Panc1 (cell line): Measurements from ENCODE around the gene GJA1. TPM values are rescaled to one million over a fixed set of nuclear protein-coding genes. Genes with fewer than 3 reads are reported as not detected.

ENCODE experiments used
- ATAC-seq: fragments of 200-7000 bp; cut with Tn5 transposase; 2 replicates; pipeline ENCODE4 v1.9.1; 2020; ENCODE audit warnings: mild to moderate bottlenecking, moderate library complexity
- BruUV-seq: library from RNA; stranded (reverse); fragments of 400-500 nt; replicated peaks from 2 replicates; lab custom pipeline; 2021; lab: Mats Ljungman, UMichigan
- CTCF ChIA-PET: fragments of 300-600 bp; sonication (Branson Sonifier 250); formaldehyde crosslinking; loops from one replicate; lab custom pipeline; 2022; ENCODE audit warnings: antibody characterized with exemption; lab: Charles Lee
- POLR2A ChIA-PET: fragments of 300-600 bp; sonication (Branson Sonifier 250); formaldehyde crosslinking; loops from one replicate; lab custom pipeline; 2022; ENCODE audit warnings: antibody characterized with exemption; lab: Charles Lee
- DNase-seq: peaks from one replicate; pipeline ENCODE4 v3.0.0-alpha.2; 2010; ENCODE audit warnings: low read depth, low spot score
- H3K27ac ChIP-seq: 2 replicates; pipeline ENCODE4 v1.5.1; 2011; ENCODE audit warnings: mild to moderate bottlenecking, low read length, inconsistent platforms
- H3K27me3 ChIP-seq: fragments of 200-500 bp; sonication (Bioruptor generic); 2 replicates; pipeline ENCODE4 v1.6.0; 2014; ENCODE audit warnings: low read length, inconsistent platforms; ENCODE audit not compliant: control insufficient read depth, insufficient read depth
- H3K36me3 ChIP-seq: fragments of 200-500 bp; sonication (Bioruptor generic); 2 replicates; pipeline ENCODE4 v1.5.1; 2014; ENCODE audit warnings: inconsistent platforms, mild to moderate bottlenecking, low read length, moderate library complexity; ENCODE audit not compliant: control insufficient read depth, insufficient read depth
- H3K4me1 ChIP-seq: 2 replicates; pipeline ENCODE4 v1.5.1; 2011; ENCODE audit warnings: inconsistent platforms, mild to moderate bottlenecking, low read length, moderate library complexity; ENCODE audit not compliant: control insufficient read depth, insufficient read depth
- H3K4me3 ChIP-seq, 2 experiments: 2 replicates each; pipeline ENCODE4 v1.5.1; 2011 to 2012; ENCODE audit warnings: low read depth in 2 of 2, low read length in 2 of 2, mild to moderate bottlenecking in 2 of 2, inconsistent platforms in 1 of 2, moderate library complexity in 1 of 2
- H3K9me3 ChIP-seq: fragments of 200-500 bp; sonication (Bioruptor generic); 2 replicates; pipeline ENCODE4 v1.5.1; 2014; ENCODE audit warnings: low read depth, mild to moderate bottlenecking, inconsistent platforms, low read length, moderate library complexity; ENCODE audit not compliant: control insufficient read depth, insufficient read depth
- CTCF ChIP-seq: fragments of 450-650 bp; IDR thresholded peaks from 2 replicates; pipeline ENCODE4 v1.5.1; 2017; ENCODE audit warnings: mild to moderate bottlenecking
- POLR2AphosphoS5 ChIP-seq: IDR thresholded peaks from 2 replicates; pipeline ENCODE4 v1.6.1; 2012; ENCODE audit warnings: mild to moderate bottlenecking, low read depth, low read length, moderate library complexity
- REST ChIP-seq, 2 experiments: IDR thresholded peaks; 2 replicates each; pipeline ENCODE4 v1.6.1; 2011 to 2012; ENCODE audit warnings: low read depth in 2 of 2, control low read depth in 1 of 2, low read length in 1 of 2, mild to moderate bottlenecking in 1 of 2, moderate library complexity in 1 of 2; ENCODE audit not compliant: insufficient read depth in 1 of 2
- SIN3A ChIP-seq: IDR thresholded peaks from 2 replicates; pipeline ENCODE4 v1.6.1; 2012; ENCODE audit warnings: low read depth, mild to moderate bottlenecking, low read length, moderate library complexity, borderline replicate concordance; ENCODE audit not compliant: insufficient read depth
- TCF7L2 ChIP-seq: IDR thresholded peaks from 2 replicates; pipeline ENCODE4 v1.6.1; 2011; ENCODE audit warnings: mild to moderate bottlenecking, low read depth, low read length, inconsistent platforms
- in situ Hi-C: cut with HindIII; loops from 2 replicates; pipeline ENCODE4 v1.10.0; 2016; ENCODE audit warnings: low sequenced_read_pairs, low pct_unique_long_range_greater_than_20kb
- intact Hi-C: fragments of 100-400 bp; cut with micrococcal nuclease; formaldehyde crosslinking; loops from one replicate; pipeline ENCODE4 v1.10.0; 2022; ENCODE audit not compliant: unreplicated experiment
- total RNA-seq: library from RNA; stranded (reverse); gene quantifications from one replicate; pipeline ENCODE4 v1.2.1, GENCODE V29; 2021; ENCODE audit not compliant: unreplicated experiment

The GJA1 gene
- total RNA-seq, 1 experiment from 2014 or later, result 3.8 TPM

GRCh38 chr6:121403964-121404363 lies 31.5 kb upstream of the GJA1 start:
- in situ Hi-C loops (no loop called here), intact Hi-C loops (loop anchor here (5.0 kb wide), 1 partner anchor 347 kb away; no protein-coding TSS in a partner anchor)
- no peaks in the 10 kb centered on the region for H3K27me3 ChIP-seq
- BruUV-seq, result no TSS peak
- ChIA-PET POLR2A (no interaction called here), CTCF (no interaction called here)
- H3K9me3 ChIP-seq, result no peaks in the 10 kb centered on the region
- no peak for TF ChIP-seq CTCF
- TF ChIP-seq TCF7L2, result no peak
- TF ChIP-seq SIN3A, result no peak
- no peak for TF ChIP-seq POLR2AphosphoS5
- TF ChIP-seq REST (IDR thresholded peaks at IDR 0.05; ENCODE audit: insufficient read depth in 1 of 2, low read depth in 2 of 2, low read length in 1 of 2), result no peak
- no peaks in the 10 kb centered on the region for H3K36me3 ChIP-seq
- ATAC-seq (no peak), DNase-seq (no peak)
- H3K4me1 ChIP-seq, result no peaks in the 10 kb centered on the region
- H3K4me3 ChIP-seq, result no peak overlapping the region
- no peak overlapping the region for H3K27ac ChIP-seq

GRCh38 chr6:121405306-121405705 lies 30.1 kb upstream of the GJA1 start:
- Histone ChIP-seq H3K36me3 (no peaks in the 10 kb centered on the region), H3K4me3 (no peak overlapping the region), H3K27ac (no peak overlapping the region), H3K4me1 (no peaks in the 10 kb centered on the region), H3K27me3 (no peaks in the 10 kb centered on the region), H3K9me3 (no peaks in the 10 kb centered on the region)
- ATAC-seq (no peak), DNase-seq (no peak)
- intact Hi-C loops, result no loop called here
- no TSS peak for BruUV-seq
- ChIA-PET CTCF (no interaction called here), POLR2A (no interaction called here)
- in situ Hi-C loops, result no loop called here
- TF ChIP-seq REST (IDR thresholded peaks at IDR 0.05; ENCODE audit: insufficient read depth in 1 of 2, low read depth in 2 of 2, low read length in 1 of 2) (no peak), SIN3A (no peak), TCF7L2 (no peak), POLR2AphosphoS5 (no peak)
